HG02840 (cell line): ENCODE results near the gene EXOC7.
"Not testable (repeated sequence)": the region's sequence is repeated elsewhere in the genome, so short reads cannot be mapped to it uniquely, and the experiment has no call there.

Experiments used
- ATAC-seq: cut with Tn5 transposase; IDR thresholded peaks from one replicate; pipeline ENCODE4 v1.9.1; 2021; ENCODE audit warnings: mild to moderate bottlenecking, moderate library complexity, moderate number of reproducible peaks; ENCODE audit not compliant: unreplicated experiment, low FRiP score

EXOC7 gene

GRCh38 chr17:76049836-76050537 lies 53.6 kb downstream of the EXOC7 start:
- ATAC-seq, result no peak

DNA sequence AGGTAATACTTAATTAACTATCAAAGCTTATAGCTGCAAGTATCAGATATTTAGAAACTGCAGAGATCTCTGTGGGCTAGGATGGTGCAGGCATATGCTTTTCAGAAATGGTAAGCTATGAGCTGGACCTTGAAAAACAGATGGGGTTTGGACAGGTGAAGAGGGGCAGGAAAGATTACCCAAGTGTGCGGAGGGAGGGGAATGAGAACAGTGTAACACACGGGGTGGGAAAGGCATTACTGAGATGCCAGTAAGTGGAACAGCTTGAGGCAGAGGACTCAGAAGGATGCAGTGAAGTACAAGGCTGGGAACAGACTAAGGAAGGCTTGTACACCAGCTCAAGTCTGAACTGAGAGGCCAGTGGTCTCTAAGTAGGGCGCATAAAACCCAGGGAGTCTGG lies 54.3 kb downstream of the EXOC7 start:
- no peak for ATAC-seq

DNA sequence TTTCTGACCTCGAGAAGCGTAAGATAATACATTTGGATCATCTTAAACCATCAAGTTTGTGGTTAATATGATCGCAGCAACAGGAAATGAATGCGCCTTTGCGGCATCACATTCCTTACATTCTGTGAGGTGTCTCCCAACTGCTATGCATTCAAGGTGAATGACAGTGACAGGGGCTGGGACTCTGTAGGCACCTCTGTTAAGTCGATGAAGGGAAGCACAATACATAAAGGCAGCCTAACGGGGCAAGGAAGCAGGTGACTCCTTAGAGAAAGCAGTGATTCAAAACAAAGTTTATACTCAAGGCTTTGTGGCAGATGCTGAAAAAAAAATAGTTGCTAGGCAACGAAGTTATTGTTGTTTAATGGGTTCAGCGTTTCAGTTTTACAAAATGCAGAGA lies 54.9 kb downstream of the EXOC7 start:
- ATAC-seq, result no peak

DNA sequence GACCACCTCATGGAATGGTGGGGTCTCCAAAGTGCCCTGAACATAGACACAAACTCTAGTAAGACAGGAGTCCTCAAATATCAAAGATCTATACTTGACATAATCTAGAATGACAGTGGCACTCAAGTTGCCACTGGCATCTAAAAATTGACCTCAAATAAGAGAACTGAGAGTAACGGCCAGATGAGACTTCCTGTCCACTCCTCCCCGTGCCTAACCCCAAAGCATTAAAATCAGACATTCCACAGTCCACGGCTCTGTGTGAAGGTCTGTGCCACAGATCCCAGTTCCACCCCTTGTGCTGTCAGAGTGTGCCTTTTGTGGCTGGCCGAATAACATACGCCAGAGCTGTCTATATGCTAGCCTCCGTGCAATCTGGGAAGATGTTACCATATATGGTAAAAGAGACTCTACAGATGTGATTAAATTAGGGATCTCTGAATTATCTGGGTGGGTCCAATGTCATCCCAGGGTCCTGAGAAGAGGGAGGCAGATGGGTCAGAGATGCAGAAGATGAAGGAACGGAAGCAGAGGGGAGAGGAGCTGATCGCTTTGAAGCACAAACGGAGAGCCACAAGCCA lies 55.5 kb downstream of the EXOC7 start:
- ATAC-seq, result no peak

- ATAC-seq, result no peak
Measured at GRCh38 chr17:76046064-76046463, 57.5 kb downstream of the EXOC7 start.

DNA sequence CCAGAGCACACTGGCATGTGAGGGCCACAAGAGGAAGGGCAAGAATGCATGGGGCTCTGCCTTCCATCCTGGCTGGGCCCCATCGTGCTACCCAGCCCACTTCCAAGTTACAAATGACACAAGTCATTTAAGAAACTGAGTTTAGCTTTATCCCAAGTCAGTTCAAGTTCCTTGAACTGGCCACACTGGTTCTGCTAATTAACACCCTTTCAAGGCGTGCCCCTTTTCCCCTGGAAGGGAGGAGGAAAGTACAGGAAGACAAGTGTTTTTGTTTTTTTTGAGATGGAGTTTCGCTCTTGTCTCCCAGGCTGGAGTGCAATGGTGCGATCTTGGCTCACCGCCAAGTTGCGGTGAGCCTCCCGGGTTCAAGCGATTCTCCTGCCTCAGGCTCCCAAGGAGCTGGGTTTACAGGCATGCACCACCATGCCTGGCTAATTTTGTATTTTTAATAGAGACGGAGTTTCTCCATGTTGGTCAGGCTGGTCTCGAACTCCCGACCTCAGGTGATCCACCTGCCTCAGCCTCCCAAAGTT lies 59.0 kb downstream of the EXOC7 start:
- ATAC-seq, result not testable (repeated sequence)

DNA sequence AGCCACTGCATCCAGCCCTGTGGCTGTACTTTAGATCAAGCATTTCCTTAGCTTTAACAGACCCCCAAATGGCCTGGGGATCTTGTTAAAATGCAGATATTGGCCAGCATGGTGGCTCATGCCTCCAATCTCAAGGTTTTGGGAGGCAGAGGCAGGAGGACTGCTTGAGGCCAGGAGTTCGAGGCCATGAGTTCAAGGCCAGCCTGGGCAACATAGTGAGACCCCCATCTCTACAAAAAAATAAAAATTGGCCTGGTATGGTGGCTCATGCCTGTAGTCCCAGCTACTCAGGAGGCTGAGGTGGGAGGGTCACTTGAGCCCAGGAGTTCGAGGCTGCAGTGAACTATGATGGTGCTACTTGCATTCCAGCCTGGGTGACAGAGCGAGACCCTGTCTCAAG lies 60.7 kb downstream of the EXOC7 start:
- not testable (repeated sequence) for ATAC-seq

DNA sequence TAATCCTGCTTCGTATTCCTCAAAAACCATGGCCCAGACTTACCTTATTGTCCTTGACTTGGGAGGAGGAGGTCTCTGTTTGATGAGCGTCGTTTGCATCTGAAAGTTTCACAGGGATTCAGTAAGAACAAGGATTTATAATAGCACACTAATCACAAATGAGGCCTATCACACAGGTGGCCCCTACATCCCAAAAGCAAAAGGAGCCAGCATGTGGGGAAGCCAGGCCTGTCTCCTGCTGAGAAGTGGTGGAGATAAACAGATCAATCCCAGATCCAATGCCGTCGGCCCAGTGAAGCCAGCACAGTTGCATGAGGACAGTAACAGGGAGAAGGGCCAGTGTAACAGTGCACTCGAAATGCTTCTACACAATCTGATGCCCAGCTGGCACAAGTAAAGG lies 63.2 kb downstream of the EXOC7 start:
- ATAC-seq, result no peak

DNA sequence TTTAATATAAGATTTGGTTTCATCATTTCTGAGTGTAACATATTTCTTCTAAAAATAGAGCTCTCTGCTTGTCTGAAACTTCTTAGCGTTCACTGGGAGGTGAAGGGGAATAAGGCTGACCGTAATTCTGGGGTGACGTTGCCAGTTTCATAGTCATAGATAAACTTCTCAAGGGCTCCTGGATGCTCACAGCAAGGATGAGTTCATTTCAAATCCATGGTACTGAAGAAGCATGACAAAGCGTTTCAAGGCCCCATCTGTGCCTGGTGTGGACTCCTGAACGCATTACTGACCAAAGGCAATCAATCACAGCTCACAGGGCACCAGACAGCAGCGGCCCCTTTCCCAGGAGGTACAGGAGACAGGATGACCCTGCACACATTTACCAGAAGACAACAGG lies 64.5 kb downstream of the EXOC7 start:
- ATAC-seq, result no peak

DNA sequence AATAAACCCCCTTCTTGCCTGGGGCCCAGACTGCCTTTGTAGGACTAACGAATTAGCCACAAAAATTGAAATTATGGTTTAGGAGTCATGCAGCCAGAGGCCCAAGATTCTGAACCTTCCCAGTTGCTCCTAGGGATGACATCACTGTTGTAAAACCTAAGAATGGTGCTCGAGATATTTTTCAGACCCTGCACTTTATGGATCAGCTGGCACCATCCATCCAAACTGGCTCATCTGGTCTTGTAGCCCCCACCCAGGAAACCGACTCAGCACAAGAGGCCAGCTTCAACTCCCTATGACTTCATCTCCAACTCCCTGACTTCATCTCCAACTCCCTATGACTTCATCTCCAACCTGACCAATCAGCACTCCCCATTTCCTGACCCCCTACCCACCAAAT lies 65.5 kb downstream of the EXOC7 start:
- no peak for ATAC-seq

- ATAC-seq, result no peak
Measured at GRCh38 chr17:76036497-76037261, 66.9 kb downstream of the EXOC7 start.

DNA sequence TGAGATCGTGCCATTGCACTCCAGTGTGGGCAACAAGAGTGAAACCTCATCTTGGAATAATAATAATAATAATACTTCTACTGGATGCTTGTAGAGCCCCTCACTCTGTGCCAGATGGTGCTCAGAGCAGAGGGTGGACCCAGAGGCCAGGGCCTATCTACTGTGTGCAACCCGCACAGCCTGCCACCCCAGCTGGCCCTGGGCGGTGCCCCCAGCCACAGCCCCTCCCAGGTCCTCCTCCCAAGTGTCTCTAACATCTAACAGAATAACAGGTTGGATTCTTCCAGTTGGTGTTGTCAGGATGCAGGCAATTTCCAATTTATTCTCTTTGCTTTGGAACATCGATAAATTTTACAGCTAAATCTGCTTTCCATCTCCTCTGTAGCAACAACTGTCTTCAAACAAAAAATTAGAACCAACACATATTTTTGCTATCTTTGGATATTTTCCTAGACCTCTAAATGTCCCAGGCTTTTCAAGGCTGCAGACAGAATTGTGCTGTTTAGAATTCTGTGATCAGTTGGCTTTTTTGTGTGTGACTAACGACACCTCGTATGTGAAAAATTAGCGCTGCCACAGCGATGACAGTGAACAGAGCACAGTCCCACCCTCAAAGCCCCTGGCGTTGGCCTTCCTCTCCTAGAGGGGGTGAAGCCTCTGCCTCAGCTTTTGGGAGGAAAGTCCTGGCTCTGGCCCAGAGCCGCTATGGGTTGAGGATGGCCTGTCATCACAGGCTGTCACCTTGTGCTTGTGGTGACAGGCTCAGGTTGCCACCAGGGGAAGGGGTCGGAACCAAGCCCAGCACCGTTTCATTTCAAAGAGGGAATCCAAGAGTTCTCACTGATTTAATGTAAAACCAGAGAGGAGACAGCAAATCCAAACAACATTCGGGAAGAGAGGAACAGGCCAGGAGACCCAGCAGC lies 68.9 kb downstream of the EXOC7 start:
- no peak for ATAC-seq

DNA sequence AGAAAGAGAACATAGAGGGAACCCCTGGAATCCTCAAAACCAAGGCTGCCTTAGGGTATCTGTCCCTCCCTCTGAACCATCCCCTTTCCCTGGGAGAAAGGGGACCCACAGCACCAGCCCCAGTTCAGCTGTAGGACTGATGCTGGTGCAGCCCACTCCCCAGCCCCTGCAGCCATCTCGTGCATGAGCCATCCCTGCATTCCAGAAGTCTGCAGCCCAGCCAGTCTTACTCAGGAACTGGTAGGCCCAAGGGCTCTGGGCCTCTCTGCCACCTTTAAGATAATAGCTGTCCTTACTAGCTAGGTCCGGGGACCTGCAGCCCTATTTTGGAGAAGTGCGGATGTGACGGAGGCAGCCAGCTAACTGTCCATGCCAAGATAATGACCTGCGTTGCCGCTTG lies 70.4 kb downstream of the EXOC7 start:
- ATAC-seq, result no peak

DNA sequence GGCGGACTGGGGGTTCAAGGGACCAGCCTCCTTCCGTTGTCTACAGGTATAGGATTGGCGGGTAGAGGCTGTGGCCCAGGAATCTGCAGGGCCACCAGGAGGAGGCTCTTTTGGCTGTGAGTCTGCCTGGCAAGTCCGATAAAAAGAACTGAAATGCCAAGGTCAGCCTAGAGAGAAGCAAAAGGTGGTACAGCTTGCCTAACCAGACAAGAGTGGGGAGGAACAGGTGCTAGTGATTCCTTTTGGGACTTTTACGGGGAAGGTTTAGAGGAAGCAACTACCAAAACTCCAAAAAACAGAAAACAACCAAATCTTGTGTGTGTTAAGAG lies 70.8 kb downstream of the EXOC7 start:
- no peak for ATAC-seq

- no peak for ATAC-seq
Measured at GRCh38 chr17:76032073-76032779, 71.4 kb downstream of the EXOC7 start.
